Measurements from ENCODE around the gene BICD1. TPM values are rescaled to one million over a fixed set of nuclear protein-coding genes. Genes with fewer than 3 reads are reported as not detected.

BICD1 gene
- polyA plus RNA-seq, 2 of the 4 experiments (the other 2 are of a cell fraction) = 13.0 to 24.3 TPM

GRCh38 chr12:32260696-32261095 lies 154.0 kb downstream of the BICD1 start:
- no peak for DNase-seq (ENCODE audit: low read depth in 1 of 2, low spot score in 1 of 2)
- WGBS (ENCODE audit: missing lambda C conversion rate) = 93% methylated on average over 3 of the region's 3 CpGs

GRCh38 chr12:32261638-32262037 lies 155.0 kb downstream of the BICD1 start:
- ChIA-PET CTCF (interaction anchor here (1.7 to 1.9 kb wide), 2 partner anchors 14 to 28 kb away, joined by 4 to 5 read pairs; no protein-coding TSS in a partner anchor), POLR2A (no interaction called here)
- Histone ChIP-seq H3K9me3 (no peaks in the 10 kb centered on the region), H3K4me1 (peaks cover 10% of the 10 kb centered on the region; the same call in 2 of the 3 replicates), H3K27ac (no peak overlapping the region), H3K4me3 (no peak overlapping the region), H3K4me2 (no peak overlapping the region)
- ATAC-seq = peak in 1 of 2 experiments; percentile 76; a peak in 4 of 6 replicates
- 94% methylated on average over 1 of the region's 1 CpG for WGBS (ENCODE audit: missing lambda C conversion rate)
- DNase-seq (ENCODE audit: low read depth in 1 of 2, low spot score in 1 of 2) = peak in 1 of 2 experiments; percentile 53
- no peak for FAIRE-seq
- TF ChIP-seq MYC (IDR thresholded peaks at IDR 0.05; ENCODE audit: borderline replicate concordance, low read length) = no peak
- TF ChIP-seq ZC3H11A (IDR thresholded peaks at IDR 0.05) = no peak
- TF ChIP-seq HOXB13 (CRISPR knock-in tag; IDR thresholded peaks at IDR 0.05; ENCODE audit: low read depth) = no peak
- TF ChIP-seq JUNB (IDR thresholded peaks at IDR 0.05) = no peak
- 0 out of 3 replicates have a peak, but pooled peaks have one; percentile 16 for TF ChIP-seq CTCF (IDR thresholded peaks at IDR 0.05)
- TF ChIP-seq SMC3 (IDR thresholded peaks at IDR 0.05) = peak; percentile 13; the same call in 1 of the 3 replicates
- no peak for TF ChIP-seq CEBPB (IDR thresholded peaks at IDR 0.05)
- TF ChIP-seq HES2 (IDR thresholded peaks at IDR 0.05) = no peak
- no peak for TF ChIP-seq RNF2 (IDR thresholded peaks at IDR 0.05; ENCODE audit: borderline replicate concordance, low read depth)
- TF ChIP-seq KDM5A (IDR thresholded peaks at IDR 0.05) = no peak
- no peak for TF ChIP-seq ZNF302 (CRISPR knock-in tag; IDR thresholded peaks at IDR 0.05)
- no peak for TF ChIP-seq NPAS2 (CRISPR knock-in tag; IDR thresholded peaks at IDR 0.05; ENCODE audit: borderline replicate concordance)
- no peak for TF ChIP-seq HMGXB4 (CRISPR knock-in tag; IDR thresholded peaks at IDR 0.05; ENCODE audit: borderline replicate concordance)
- TF ChIP-seq ZSCAN20 (CRISPR knock-in tag; IDR thresholded peaks at IDR 0.05) = no peak
- TF ChIP-seq CBX2 (IDR thresholded peaks at IDR 0.05; ENCODE audit: borderline replicate concordance, low read depth) = no peak
- no peak for TF ChIP-seq MAZ (IDR thresholded peaks at IDR 0.05; ENCODE audit: borderline replicate concordance, low read depth, low read length)
- no peak for TF ChIP-seq SREBF2 (IDR thresholded peaks at IDR 0.05)
- peak; percentile 37 to 64; a peak in 4 of 5 replicates for TF ChIP-seq RAD21 (conservative IDR thresholded peaks at IDR 0.05 in 1 of 2, IDR thresholded peaks at IDR 0.05 in 1 of 2)

More at GRCh38 chr12:32260696-32261095, 154.0 kb downstream of the BICD1 start:
- FAIRE-seq (no peak), ATAC-seq (no peak)
- Histone ChIP-seq H3K27ac (no peak overlapping the region), H3K4me2 (no peak overlapping the region), H3K4me3 (no peak overlapping the region), H3K9me3 (no peaks in the 10 kb centered on the region), H3K4me1 (peaks cover 10% of the 10 kb centered on the region; the same call in 2 of the 3 replicates)
- ChIA-PET POLR2A (no interaction called here), CTCF (interaction anchor here (0.7 to 1.7 kb wide), 4 partner anchors 11 to 200 kb away, joined by 3 to 4 read pairs (median 4); no protein-coding TSS in a partner anchor)
- TF ChIP-seq HOXA7 (CRISPR knock-in tag; IDR thresholded peaks at IDR 0.05) (no peak), SREBF2 (IDR thresholded peaks at IDR 0.05) (no peak), BCL3 (IDR thresholded peaks at IDR 0.05) (no peak), CEBPB (IDR thresholded peaks at IDR 0.05) (no peak), NR3C1 (IDR thresholded peaks at IDR 0.05) (no peak), PBX3 (IDR thresholded peaks at IDR 0.05) (no peak), POLR2A (IDR thresholded peaks at IDR 0.05; ENCODE audit: low read length) (no peak), NPAS2 (CRISPR knock-in tag; IDR thresholded peaks at IDR 0.05; ENCODE audit: borderline replicate concordance) (no peak), ELK1 (IDR thresholded peaks at IDR 0.05; ENCODE audit: low read depth, low read length) (no peak), NFE2L2 (conservative IDR thresholded peaks at IDR 0.05; ENCODE audit: low read length) (no peak), EHF (CRISPR knock-in tag; IDR thresholded peaks at IDR 0.05) (no peak), RARB (CRISPR knock-in tag; IDR thresholded peaks at IDR 0.05) (no peak), FOSL2 (IDR thresholded peaks at IDR 0.05) (no peak), FOSL2 (CRISPR knock-in tag; IDR thresholded peaks at IDR 0.05) (no peak), MAZ (IDR thresholded peaks at IDR 0.05; ENCODE audit: borderline replicate concordance, low read depth, low read length) (no peak), RFX5 (IDR thresholded peaks at IDR 0.05) (no peak), JUNB (IDR thresholded peaks at IDR 0.05) (no peak)
